ENCODE results near the gene NOL8.

DNA sequence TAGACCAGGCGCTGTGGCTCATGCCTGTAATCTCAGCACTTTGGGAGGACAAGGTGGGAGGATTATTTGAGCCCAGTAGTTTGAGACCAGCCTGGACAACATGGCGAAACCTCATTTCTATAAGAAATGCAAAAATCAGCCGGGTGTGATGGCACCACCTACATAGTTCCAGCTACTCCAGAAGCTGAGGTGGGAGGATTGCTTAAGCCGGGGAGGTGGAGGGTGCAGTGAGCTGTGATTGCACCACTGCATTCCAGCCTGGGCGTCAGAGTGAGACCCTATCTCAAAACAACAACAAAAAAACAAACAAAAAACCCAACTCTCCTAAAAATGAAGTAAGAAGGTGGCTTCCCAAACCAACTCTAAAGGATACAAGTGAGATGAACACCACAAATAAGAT lies 54.6 kb downstream of the NOL8 start:
- TF ChIP-seq, protein P1, sequence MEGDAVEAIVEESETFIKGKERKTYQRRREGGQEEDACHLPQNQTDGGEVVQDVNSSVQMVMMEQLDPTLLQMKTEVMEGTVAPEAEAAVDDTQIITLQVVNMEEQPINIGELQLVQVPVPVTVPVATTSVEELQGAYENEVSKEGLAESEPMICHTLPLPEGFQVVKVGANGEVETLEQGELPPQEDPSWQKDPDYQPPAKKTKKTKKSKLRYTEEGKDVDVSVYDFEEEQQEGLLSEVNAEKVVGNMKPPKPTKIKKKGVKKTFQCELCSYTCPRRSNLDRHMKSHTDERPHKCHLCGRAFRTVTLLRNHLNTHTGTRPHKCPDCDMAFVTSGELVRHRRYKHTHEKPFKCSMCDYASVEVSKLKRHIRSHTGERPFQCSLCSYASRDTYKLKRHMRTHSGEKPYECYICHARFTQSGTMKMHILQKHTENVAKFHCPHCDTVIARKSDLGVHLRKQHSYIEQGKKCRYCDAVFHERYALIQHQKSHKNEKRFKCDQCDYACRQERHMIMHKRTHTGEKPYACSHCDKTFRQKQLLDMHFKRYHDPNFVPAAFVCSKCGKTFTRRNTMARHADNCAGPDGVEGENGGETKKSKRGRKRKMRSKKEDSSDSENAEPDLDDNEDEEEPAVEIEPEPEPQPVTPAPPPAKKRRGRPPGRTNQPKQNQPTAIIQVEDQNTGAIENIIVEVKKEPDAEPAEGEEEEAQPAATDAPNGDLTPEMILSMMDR (conservative IDR thresholded peaks at IDR 0.05; ENCODE audit: low read depth in 2 of 2) = no peak
- TF ChIP-seq EZH2phosphoT487 (IDR thresholded peaks at IDR 0.05; ENCODE audit: unreplicated experiment) = no peak
- no peak for TF ChIP-seq EZH2 (IDR thresholded peaks at IDR 0.05; ENCODE audit: low read depth, unreplicated experiment)
- no peak for TF ChIP-seq CREB1 (CRISPR knock-in tag; IDR thresholded peaks at IDR 0.05; ENCODE audit: low read depth)
- TF ChIP-seq POLR2AphosphoS5 (IDR thresholded peaks at IDR 0.05; ENCODE audit: low read depth) = no peak
- TF ChIP-seq, protein P2, sequence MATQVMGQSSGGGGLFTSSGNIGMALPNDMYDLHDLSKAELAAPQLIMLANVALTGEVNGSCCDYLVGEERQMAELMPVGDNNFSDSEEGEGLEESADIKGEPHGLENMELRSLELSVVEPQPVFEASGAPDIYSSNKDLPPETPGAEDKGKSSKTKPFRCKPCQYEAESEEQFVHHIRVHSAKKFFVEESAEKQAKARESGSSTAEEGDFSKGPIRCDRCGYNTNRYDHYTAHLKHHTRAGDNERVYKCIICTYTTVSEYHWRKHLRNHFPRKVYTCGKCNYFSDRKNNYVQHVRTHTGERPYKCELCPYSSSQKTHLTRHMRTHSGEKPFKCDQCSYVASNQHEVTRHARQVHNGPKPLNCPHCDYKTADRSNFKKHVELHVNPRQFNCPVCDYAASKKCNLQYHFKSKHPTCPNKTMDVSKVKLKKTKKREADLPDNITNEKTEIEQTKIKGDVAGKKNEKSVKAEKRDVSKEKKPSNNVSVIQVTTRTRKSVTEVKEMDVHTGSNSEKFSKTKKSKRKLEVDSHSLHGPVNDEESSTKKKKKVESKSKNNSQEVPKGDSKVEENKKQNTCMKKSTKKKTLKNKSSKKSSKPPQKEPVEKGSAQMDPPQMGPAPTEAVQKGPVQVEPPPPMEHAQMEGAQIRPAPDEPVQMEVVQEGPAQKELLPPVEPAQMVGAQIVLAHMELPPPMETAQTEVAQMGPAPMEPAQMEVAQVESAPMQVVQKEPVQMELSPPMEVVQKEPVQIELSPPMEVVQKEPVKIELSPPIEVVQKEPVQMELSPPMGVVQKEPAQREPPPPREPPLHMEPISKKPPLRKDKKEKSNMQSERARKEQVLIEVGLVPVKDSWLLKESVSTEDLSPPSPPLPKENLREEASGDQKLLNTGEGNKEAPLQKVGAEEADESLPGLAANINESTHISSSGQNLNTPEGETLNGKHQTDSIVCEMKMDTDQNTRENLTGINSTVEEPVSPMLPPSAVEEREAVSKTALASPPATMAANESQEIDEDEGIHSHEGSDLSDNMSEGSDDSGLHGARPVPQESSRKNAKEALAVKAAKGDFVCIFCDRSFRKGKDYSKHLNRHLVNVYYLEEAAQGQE (IDR thresholded peaks at IDR 0.05; ENCODE audit: unreplicated experiment) = no peak

Measured in GM23338 (cell line).